Testis (tissue), 2 donors: ENCODE results near the gene UGT1A8.

Source experiments
- CTCF ChIP-seq, 3 experiments: fragments of 450-650 bp in 2 of 3; fragments of 200-600 bp in 1 of 3; sonication (generic) in 1 of 3; IDR thresholded peaks; one replicate each; pipeline ENCODE4 v1.5.1; 2016 to 2019; ENCODE audit warnings: antibody characterized with exemption in 3 of 3, mild to moderate bottlenecking in 2 of 3, moderate library complexity in 1 of 3
- POLR2A ChIP-seq: fragments of 450-650 bp; IDR thresholded peaks from one replicate; pipeline ENCODE4 v1.6.1; 2017; ENCODE audit warnings: antibody characterized with exemption, mild to moderate bottlenecking, moderate library complexity

GRCh38 chr2:233650981-233651380, 33.5 kb downstream of the UGT1A8 start:
- TF ChIP-seq CTCF (IDR thresholded peaks at IDR 0.05) (no peak), POLR2A (no peak)
